GM19025 (cell line): Measurements from ENCODE around the gene EOGT.

ENCODE experiments used
- ATAC-seq: cut with Tn5 transposase; IDR thresholded peaks from one replicate; pipeline ENCODE4 v1.9.1; 2021; ENCODE audit warnings: mild to moderate bottlenecking, low read depth, moderate library complexity; ENCODE audit not compliant: unreplicated experiment

The EOGT gene

DNA sequence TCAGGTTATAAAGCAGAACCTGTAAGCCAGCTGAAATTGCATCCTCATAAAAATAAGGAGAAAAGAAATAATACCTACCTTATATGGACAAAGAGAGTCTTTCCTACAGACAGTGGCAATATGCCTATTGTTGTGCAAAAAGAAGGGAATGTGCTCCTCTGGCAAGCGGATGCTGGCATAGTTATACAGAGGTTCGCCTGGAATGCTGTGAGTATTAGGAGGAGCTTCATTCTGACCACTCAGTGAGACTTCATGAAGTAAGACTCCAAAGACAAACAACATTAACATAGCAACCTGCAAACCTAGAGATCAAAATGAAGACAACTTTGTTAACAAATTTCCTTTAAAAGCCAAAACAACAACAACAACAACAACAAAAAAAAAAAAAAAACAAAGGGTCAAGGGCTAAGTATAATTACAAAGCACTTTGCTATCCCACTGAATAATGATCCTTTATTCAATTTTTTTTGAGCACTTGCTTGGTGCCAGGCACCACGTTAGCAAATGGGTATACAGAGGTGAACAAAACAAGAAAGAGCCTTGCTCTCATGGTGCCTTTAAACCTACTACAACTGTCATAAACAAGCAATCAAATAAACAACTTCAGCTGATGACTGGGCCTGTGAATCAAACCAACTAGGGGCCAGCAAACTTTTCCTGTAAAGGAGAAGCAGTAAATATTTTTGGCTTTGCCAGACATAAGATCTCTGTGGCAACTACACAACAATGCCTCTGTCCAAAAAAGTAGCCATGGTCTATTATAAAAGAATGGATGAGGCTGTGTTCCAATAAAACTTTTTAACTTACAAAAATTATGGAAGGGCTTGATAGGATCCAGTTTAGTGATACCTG, 3.7 kb downstream of the EOGT start:
- no peak for ATAC-seq

DNA sequence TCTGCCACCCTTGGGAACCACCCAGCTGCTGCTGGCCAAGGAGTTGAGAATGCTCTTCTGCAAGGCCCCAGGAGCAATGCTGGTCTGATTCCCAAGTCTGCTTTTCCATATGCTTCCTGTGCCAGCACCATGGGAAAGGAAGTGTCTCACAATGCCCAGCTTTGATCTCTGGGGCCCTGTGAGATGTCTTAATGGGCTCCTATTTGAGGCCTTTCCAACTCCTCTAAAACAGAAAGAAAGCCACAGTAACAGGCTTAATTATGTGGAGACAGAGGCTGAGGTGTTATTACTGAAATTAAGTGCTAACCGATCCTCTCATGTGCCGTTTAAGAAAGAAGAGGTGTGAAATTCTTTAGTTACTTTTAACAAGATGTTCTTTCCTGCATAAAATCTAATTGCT, 4.5 kb downstream of the EOGT start:
- ATAC-seq: no peak

DNA sequence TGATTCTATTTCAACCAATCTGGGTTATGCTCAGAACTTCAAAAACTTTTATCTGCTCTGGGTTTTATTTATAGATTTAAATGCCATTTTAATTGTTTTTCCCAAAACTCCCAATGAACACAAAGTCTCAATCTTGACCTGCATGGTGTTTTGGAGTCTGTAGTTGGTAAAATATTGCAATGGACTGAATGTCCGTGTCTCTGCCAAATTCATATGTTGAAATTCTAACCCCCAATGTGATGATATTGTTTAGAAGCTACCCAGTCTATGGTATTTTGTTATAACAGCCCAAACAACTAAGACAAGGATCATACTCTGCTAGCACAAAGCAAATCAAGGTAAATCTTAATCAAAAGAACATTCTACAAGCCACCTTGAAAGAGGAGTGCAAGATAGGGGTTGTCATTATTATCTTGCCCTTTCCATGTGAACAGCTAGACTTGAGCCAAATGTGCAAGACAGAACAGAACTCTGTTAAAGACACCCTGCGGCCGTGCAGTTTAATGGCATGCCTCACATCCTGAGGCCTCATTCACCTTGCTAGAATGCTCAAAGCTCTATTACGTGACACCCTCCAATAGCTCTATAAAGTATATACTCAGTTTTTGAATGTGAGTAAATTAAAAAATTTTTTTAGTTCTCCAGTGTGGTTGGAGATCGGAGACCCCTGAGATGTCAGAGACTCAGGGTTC, 7.5 kb downstream of the EOGT start:
- no peak for ATAC-seq

DNA sequence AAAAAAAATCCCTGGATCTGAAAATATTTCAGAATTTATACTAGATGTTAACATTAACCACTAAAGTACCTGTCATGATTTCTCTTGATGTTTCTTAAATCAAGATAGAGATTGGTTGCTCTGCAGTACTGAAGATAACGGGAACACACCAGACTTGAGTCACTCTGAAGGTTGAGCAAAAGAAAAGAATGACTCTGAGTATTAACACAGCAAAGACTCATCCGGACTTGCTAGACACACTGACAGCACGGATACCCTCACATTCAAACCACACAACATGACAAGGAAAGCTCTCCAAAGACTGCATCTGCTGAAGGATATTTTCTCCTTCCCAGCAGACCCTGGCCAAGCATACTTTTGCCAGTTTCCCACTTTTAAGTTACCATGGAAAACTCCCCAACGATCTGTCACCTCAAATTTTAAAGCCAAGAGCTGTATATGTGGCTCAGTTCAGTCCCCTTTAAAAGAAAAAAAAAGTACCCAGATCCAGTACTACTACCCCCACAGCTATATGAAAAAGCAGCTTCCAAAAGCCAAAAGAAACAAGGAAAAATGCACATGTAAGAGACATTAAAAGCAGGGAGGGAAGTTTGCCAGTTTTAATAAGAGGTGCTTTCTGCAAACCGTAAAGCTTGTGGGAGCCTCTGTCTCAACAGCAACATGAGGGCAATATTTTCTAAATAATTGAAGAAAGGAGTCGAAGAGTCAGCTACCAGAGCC, 8.3 kb downstream of the EOGT start:
- no peak for ATAC-seq

DNA sequence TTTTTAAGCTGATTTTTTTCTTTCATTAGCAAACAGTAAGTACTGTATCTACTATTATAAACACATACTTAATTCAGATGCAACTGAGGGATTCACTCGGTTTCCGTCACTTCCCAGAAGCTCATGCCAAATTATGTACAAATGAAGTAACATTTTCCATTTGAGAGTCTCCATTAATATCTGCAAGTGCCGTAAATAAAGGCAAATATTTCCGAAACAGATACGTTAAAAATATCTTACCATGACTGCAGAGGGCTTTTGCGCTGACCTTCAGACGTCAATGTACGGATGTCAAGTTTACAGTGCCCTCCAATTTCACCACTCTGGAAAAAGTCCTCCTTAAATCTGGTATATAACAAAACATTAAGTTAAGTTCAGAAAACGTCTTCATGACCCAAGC, 9.3 kb downstream of the EOGT start:
- ATAC-seq: no peak

DNA sequence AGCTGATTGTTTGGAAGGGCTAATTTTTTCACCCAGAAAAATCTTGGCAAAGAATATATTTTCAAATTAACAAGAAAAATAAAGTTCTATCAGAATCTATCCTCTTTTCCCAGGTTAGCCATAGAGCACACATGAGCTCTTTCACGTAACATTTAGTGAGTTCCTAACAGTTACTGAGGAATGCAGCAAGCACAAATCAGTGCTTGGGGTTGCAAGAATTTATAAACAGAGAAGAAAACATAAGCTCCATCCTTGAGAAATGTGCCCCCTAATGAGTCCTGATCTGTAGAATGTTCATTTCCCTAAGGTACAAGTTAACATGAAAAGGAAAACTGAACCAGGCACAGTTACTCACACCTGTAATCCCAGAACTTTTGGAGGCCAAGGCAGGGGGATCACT, 13.9 kb downstream of the EOGT start:
- no peak for ATAC-seq

DNA sequence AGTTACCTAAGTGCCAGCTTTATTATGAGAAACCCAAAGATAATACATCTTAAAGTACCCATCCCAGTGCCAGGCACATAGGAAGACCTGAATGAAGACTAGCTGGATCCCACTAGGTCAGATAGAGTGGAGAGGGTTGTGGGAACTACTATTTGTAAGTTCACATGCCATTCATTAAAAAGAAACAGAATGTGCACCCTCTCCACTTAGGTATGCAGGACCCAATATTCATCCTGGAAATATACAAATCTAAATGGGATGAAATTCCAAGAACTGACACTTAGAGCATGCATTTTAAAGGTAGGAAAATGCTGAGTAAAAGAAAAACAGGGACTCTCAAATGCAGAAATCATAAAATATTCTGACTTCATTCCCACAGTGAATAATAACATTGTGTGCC, 14.3 kb downstream of the EOGT start:
- ATAC-seq: no peak

DNA sequence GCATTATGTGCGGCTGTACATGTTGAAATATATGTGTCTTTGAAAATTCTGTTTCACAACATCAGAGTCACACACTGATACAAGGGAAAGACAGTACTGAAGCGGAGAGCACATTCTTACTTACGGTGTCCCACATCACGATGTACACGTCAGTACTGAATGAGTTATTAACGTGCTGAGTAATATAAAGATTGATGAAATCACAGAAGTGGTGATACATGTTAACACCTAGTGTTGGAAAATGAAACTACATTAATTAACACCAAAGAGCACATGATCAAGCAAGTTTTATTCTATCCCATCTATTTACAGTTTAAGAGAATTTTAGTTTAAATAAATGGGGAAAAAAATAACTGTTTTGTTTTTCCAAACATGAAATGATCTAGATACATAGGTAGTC, 15.6 kb downstream of the EOGT start:
- ATAC-seq: no peak

DNA sequence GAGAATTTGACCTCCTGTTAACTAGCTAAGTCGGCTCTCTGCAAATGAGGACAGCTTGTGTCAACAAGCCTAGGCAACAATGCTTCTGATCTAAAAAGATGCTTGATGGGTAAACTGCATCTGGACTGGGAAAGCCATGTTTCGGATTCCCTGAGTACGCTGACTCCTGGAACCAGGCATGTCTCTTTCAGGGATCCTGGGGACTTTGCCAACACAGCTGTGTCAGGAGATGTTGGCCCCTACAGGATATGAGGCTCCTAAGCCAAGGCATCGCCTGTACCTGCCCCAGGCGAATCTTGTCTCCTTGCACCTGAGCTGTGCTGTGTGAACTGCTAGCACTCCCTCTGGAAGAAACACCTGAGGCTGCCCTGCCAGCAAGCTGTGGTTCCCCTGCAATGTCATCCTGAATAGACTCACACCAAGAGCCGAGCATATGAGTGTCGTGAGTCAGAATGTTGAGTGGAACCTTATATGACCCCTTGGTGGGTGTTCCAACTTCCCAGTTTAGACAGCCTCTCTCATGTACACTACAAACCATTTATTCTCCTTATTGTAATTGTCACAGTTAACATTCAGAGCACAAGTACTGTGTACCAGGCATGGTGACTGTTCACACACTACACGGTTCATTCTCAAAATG, 17.0 kb downstream of the EOGT start:
- no peak for ATAC-seq

DNA sequence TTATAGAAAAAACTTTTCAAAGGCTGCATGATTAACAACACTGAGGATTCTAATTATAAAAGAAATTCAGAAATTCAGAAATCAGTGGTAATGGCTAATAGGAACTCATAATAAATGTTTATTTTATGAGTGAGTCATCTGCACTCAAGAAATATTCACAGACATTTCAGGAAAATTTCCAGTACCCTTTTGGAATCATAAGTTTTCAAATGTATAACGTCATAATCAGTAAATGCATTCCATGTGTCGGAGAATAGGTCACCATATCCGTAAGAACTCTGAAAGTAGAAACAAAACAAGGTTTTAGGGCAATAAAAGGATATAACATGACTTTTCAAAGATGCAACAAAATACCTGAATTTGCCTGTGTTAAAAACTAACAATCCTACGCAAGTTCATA, 24.7 kb downstream of the EOGT start:
- ATAC-seq: no peak

DNA sequence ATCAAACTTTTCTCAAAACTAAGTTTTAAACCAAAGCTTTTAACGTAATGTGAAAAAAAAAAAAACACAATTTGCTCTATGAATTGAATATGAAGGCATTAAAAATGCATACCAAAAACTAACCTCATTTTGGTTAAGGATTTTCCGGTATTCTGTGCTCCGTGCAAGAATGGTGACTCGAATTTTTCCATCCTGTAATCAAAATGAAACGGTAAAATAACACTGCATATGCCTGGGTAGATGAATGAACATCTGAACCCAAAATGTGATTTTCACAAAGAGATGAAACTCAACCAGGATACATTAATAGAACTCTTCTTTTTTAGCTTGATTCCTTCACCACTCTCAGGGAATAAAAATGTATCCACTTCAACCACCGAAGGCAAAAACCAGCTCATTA, 26.2 kb downstream of the EOGT start:
- no peak for ATAC-seq

DNA sequence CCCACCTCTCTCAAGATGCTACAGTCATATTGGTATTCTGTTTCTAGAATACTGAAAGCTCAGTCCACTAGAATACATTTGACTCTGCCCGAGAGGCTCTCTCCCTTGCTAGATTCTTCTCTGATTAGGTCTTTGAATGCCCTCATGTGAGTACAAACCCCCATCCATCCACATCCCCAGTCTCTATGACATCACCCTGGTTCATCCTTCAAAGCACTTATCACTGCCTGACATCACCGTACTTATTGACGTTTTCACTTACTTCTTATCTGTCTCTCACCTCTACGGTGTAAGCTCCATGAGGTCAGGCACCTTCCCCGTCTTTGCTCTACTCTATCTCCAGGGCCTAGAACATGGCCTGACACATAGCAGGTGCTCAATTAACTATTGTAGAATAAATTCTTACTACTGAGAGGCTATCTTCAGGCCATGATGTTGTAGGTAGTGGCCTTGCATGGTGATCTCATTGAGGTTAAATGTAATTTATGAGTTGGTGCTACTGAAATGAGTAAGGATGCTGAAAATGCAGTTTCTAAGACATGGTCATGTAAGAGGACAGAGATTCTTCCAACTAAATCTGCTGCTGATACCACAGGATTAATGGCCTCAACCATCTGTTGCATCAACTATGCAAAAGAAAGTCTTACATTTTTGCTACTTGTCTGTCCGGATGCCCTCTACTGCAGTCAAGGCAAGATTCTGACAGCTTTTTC, 26.8 kb downstream of the EOGT start:
- ATAC-seq: no peak

DNA sequence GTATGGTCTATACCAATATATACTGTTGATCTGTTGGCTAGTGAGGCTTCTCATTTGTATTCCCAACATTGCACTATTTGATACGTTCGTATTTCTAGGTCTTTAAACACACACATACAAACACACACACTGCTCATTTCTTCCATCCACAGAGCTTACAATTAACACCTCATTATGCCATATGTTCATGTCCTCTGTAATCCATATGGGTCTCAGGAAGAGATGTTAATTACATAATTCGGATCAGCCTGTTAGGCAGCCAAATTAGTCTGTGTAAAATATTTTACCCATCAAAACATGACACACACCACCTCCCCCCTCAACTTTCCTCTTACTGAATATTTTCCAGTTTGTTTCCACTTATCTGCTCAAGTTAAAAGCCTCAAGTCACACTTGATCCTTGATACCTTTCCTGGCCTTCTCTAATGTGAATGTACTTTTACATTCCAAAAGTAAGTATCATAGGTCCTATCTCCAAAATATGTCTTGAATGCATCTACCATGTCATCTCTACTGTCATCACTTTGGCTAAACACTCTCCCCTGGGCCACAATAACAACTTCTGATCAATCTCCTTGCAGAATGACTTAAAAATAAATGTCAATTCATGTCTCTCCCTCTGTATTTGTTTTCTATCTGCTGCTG, 28.2 kb downstream of the EOGT start:
- ATAC-seq: no peak

DNA sequence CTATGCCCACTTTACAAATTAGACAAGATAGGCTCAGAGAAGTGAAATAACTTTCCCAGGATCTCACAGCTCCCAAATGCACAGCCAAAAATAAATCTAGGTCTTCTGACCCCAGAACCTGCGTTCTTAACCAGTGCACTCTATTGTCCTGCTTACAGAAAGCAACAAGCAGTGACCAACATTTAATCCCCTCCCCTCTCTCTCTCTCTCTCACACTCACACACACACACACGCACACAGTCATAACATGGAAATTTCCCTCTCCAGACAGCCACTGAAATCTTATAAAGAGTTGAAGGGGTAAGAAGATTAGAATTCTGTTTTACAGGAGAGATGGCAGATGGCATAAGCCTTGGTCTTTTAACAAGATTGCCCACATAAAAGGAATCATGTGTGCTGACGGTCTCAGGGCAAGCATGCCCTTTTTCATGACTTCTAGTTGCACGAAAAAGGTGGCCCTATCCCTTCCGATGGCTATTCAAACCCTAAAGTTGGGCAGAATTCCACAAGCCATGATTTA, 29.4 kb downstream of the EOGT start:
- ATAC-seq: no peak

DNA sequence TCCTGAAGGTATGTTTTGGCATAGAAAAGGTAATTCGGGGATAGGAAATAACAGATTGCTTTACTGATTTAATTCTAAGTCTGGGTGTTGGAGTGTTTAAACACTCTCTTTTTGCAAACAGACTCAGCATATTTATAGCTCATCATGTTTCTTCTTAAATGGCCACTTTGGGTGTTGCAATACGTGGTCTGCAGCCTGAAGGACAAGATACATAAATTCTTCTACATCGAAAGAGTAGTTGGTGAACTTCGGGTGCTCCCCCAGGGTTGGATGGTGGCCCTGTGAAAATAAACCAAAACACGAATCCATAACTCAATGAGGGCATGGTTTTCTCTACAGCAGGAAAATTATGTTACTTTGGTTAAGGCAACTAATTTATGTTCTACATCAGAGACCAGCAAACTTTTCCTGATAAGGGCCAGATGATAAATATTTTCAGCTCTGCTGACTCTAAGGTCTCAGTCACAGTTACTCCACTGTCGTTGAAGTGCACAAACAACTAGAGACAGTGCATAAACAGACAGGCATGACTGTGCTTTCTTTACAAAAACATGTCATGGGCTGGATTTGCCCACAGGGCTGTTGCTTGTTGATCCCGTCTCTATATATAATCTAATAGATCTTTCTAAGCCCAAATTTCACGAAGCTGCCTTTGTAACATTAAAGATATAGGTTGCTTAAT, 35.9 kb downstream of the EOGT start:
- no peak for ATAC-seq

DNA sequence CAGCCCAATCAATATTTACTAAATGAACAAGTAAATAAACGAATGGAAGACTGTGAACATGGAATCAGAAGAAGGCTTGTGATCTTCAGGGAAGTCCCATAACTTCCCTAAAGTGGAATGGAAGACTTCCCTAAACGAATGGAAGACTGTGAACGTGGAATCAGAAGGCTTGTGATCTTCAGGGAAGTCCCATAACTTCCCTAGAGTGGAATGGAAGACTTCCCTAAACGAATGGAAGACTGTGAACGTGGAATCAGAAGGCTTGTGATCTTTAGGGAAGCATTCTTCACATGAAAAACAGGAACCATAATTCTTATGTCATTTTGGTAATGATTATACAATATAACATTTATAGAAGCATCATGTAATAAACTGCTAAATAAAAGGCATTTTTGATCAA, 38.8 kb downstream of the EOGT start:
- ATAC-seq: no peak

DNA sequence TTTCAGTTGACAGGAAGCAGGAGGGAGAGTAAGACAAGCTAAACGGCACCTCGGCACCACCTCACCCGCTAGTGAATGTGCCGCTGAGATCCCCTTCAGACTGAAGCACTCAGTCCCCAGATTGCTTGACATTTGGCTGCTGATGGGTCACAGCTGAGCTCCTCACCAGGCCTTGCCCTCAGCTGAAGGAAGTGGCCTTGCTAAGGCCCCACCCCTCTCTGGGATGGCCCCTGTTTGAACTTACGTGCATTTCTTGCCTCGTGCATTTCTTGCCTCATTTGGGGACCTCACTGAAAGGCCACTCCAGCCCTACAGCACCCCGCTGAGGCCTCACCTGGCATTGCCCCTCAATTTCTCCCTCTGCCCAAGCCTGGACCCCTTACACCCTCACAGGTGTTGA, 39.8 kb downstream of the EOGT start:
- ATAC-seq: no peak

DNA sequence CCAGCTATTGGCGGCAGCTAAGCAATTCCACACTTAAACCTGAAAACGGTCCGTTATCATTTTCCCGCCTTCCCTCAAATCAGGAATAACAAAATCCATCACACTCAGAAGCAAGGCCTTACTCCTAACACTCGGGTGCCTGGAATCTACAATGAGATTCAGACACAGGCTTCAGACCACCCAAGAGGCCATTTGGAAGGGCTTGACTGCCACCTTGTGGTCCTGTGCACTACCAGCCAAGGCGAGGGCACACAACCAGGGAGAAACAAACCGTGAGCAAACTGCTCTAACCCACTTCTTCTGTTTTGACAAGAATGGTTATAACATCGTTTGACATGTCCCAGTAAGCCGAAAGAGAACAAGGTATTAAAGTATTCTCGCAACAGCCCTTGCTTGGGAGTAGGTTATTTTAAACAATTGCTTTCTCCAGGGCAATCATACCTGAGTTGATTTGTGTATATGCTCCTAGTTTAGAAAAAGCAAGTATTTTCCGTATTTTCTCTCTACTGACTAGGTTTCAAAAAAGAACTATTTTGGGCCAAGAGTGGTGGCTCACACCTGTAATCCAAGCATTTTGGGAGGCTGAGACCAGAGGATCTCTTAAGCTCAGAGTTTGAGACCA, 41.0 kb downstream of the EOGT start:
- peak; percentile 57 for ATAC-seq

DNA sequence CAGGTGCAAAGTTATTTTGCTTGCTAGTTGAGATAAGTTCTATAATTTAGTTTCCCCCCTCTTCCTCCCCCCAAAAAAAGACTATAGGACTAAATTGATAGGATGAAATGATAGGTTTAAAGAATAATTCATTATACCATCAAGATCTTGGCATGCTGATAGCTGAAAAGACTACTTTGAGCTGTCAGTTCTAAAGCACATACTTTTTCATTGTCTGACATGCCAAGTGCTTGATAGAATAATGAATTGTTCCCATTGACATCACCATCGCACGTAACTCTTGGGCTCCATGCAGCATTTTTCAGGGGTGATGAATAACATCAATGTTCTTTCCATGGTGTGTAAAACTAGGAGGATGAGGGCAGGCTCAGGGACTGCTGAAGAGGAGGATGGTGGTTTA, 48.8 kb downstream of the EOGT start:
- ATAC-seq: no peak
